T-cell (primary cell): Measurements from ENCODE around the gene TVP23B. TPM values are rescaled to one million over a fixed set of nuclear protein-coding genes. Genes with fewer than 3 reads are reported as not detected.
"Not testable (repeated sequence)": the region's sequence is repeated elsewhere in the genome, so short reads cannot be mapped to it uniquely, and the experiment has no call there.

ENCODE experiments used
- ATAC-seq, 4 experiments: fragments of 200-7000 bp in 3 of 4; fragments of 150-1000 bp in 1 of 4; cut with Tn5 transposase; replicated peaks in 1 of 4; 1 replicate in 3 of 4; 2 replicates in 1 of 4; pipeline ENCODE4 v1.10.0; 2021; ENCODE audit warnings: moderate library complexity in 3 of 4, mild to moderate bottlenecking in 2 of 4, moderate number of reproducible peaks in 1 of 4
- CTCF ChIA-PET, 2 donors: fragments of 300-600 bp; sonication (Branson Sonifier 250); formaldehyde crosslinking; loops; one replicate each; lab custom pipeline; 2022; ENCODE audit warnings: antibody characterized with exemption in 2 of 2; lab: Charles Lee
- POLR2A ChIA-PET, 2 donors: fragments of 300-600 bp; sonication (Branson Sonifier 250); formaldehyde crosslinking; loops; one replicate each; lab custom pipeline; 2022; ENCODE audit warnings: antibody characterized with exemption in 2 of 2; lab: Charles Lee
- DNase-seq, 35 experiments: peaks; one replicate each; pipeline versions ENCODE4 v3.0.0 to v3.0.0-alpha.2; 2013 to 2023
- H3K27ac ChIP-seq: one replicate; pipeline ENCODE4 v1.5.1; 2013; ENCODE audit warnings: low read length
- H3K27me3 ChIP-seq, 2 experiments: replicated peaks in 1 of 2; 1 replicate in 1 of 2; 2 replicates in 1 of 2; pipeline versions ENCODE4 v1.6.1 to v1.7.0; 2013; ENCODE audit warnings: low read length in 1 of 2, mixed read lengths in 1 of 2; ENCODE audit not compliant: control insufficient read depth in 2 of 2, insufficient read depth in 2 of 2; ENCODE audit errors: extremely low read depth in 1 of 2
- H3K36me3 ChIP-seq, 2 donors: 1 replicate in 1 of 2; 2 replicates in 1 of 2; pipeline versions ENCODE4 v1.6.1 to v1.7.0; 2013; ENCODE audit warnings: low read length in 1 of 2; ENCODE audit not compliant: control insufficient read depth in 2 of 2, insufficient read depth in 1 of 2; ENCODE audit errors: extremely low read depth in 1 of 2
- H3K4me1 ChIP-seq, 2 experiments: 1 replicate in 1 of 2; 2 replicates in 1 of 2; pipeline versions ENCODE4 v1.6.1 to v1.7.0; 2013; ENCODE audit warnings: low read length in 2 of 2, mixed read lengths in 1 of 2; ENCODE audit not compliant: insufficient read depth in 2 of 2, control insufficient read depth in 1 of 2; ENCODE audit errors: extremely low read depth in 1 of 2
- H3K4me3 ChIP-seq, 2 donors: 1 replicate in 1 of 2; 2 replicates in 1 of 2; pipeline versions ENCODE4 v1.5.1 to v1.7.0; 2013; ENCODE audit warnings: mild to moderate bottlenecking in 2 of 2, low read length in 1 of 2, moderate library complexity in 1 of 2; ENCODE audit not compliant: control insufficient read depth in 1 of 2; ENCODE audit errors: extremely low read depth in 1 of 2
- H3K9me3 ChIP-seq: 2 replicates; pipeline ENCODE4 v1.7.0; 2013
- H3K27ac Mint-ChIP-seq, 2 donors: one replicate each; pipeline ENCODE4 v1.8.0; 2020 to 2021; ENCODE audit warnings: mild to moderate bottlenecking in 2 of 2, mixed read lengths in 2 of 2
- H3K27me3 Mint-ChIP-seq, 2 donors: one replicate each; pipeline ENCODE4 v1.8.0; 2021 to 2022; ENCODE audit warnings: mixed read lengths in 2 of 2
- H3K36me3 Mint-ChIP-seq: one replicate; pipeline ENCODE4 v1.8.0; 2021; ENCODE audit warnings: mixed read lengths
- H3K4me1 Mint-ChIP-seq, 3 donors: one replicate each; pipeline ENCODE4 v1.8.0; 2020 to 2022; ENCODE audit warnings: mixed read lengths in 3 of 3, mild to moderate bottlenecking in 1 of 3
- H3K4me3 Mint-ChIP-seq, 3 donors: one replicate each; pipeline ENCODE4 v1.8.0; 2020 to 2022; ENCODE audit warnings: mild to moderate bottlenecking in 3 of 3, mixed read lengths in 3 of 3, moderate library complexity in 3 of 3
- H3K9me3 Mint-ChIP-seq, 3 donors: one replicate each; pipeline ENCODE4 v1.8.0; 2020 to 2022; ENCODE audit warnings: mixed read lengths in 3 of 3
- WGBS: methylation state at CpG from one replicate; pipeline ENCODE4 v1.1.5; 2013; ENCODE audit warnings: missing lambda C conversion rate; ENCODE audit not compliant: insufficient coverage; 5-methylcytosine and 5-hydroxymethylcytosine counted together
- total RNA-seq, 35 experiments: library from RNA in 6 of 35; stranded (reverse) in 6 of 35; fragments of 120-200 nt in 1 of 35; gene quantifications; one replicate each; pipeline versions ENCODE4 v1.2.1 to v1.2.4 and lab custom pipeline; 2013 to 2026

Gene TVP23B
- total RNA-seq (10 to 100 TPM; 14.6 to 30.6 (median 28.8) TPM), total RNA-seq (lab: John Stamatoyannopoulos, UW) (15.3 to 56.9 (median 29.1) reads per million in 29 experiments)
- total RNA-seq (2013) = 47.9 TPM

DNA sequence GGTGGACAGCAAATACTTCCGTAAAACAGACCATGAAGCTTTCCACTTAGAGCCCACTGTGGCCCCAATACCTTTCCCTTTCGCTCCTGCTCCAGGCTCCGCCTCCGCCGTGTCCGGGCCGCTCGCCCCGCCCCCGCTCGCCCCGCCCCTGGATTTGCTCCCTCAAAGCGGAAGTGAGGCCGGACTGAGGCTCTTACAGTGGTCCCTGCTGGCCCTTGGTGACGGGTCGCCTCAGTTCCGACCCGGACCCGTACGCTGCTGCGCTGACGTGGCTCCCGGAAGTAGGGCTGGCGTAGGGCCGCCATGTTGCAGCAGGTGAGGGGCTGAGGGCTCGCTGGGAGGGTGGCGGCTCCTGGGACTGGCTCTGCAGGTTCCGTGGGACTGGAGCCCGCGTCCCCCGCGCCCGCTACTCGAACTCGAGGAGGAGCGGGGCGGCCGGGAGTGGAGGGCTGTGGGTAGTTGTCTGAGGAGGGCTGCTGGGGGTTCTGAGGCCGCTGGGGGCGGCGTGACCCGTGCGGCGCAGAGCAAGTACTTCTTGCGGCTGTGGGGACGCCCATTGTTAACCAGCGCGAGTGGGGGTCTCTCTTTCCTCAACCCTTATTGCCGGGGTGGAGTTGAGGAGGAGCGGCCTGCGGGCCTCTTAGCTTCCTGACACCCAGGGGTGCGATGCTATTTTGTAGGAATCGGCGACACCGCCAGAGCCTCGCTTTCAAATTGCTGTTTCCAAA lies at the start of gene TVP23B:
Gene TVP23B, plus strand, starts transcription at position 193 of the 728 bp plus-strand sequence. Its CDS starts 111 bp downstream, at position 304.
- POLR2A ChIA-PET, CTCF ChIA-PET, H3K9me3 ChIP-seq, H3K27me3 ChIP-seq, H3K36me3 ChIP-seq, H3K27me3 Mint-ChIP-seq, H3K36me3 Mint-ChIP-seq, H3K9me3 Mint-ChIP-seq: not testable (repeated sequence)
- peak within 1 kb of the TSS; percentile 88 for H3K27ac ChIP-seq
- peak; percentile 96 to 99 (median 98) for ATAC-seq
- H3K4me1 Mint-ChIP-seq = peaks cover 18 to 26% (median 24%) of the 10 kb centered on the region in 3 donors
- H3K4me3 Mint-ChIP-seq = peak within 1 kb of the TSS; percentile 83 to 94 (median 84)
- peak within 1 kb of the TSS in 1 of 2 donors; percentile 63 for H3K4me3 ChIP-seq
- peak; percentile 76 to 98 (median 92) for DNase-seq
- 0% methylated on average over 24 of the region's 56 CpGs for WGBS
- peak within 1 kb of the TSS; percentile 92 for H3K27ac Mint-ChIP-seq
- H3K4me1 ChIP-seq = peaks cover 0 to 13% of the 10 kb centered on the region in 2 experiments

DNA sequence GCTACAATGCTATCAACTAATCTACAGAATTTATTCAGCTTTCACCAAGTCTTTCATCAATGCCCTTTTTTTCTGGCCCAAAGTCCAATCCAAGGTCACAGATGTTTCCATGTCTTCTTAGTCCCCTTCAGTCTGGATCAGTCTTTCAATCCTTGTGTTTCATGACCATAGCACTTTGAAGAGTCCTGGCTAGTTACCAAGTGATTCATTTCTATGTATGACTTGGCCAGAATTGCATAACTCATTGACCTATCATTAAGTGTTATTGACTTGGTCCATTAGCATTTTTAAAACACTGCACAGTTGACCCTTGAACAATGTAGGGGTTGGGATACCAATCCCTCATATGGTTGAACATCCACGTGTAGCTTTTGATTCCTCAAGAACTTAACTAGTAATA lies 48.5 kb upstream of the TVP23B start:
- H3K27ac ChIP-seq, H3K4me3 ChIP-seq, H3K27me3 Mint-ChIP-seq, ATAC-seq, CTCF ChIA-PET, H3K4me1 Mint-ChIP-seq, H3K36me3 Mint-ChIP-seq, H3K36me3 ChIP-seq, H3K27ac Mint-ChIP-seq, DNase-seq, H3K9me3 Mint-ChIP-seq, H3K27me3 ChIP-seq, H3K4me3 Mint-ChIP-seq, POLR2A ChIA-PET, H3K4me1 ChIP-seq, H3K9me3 ChIP-seq: not testable (repeated sequence)
- WGBS = no CpG with 5 or more reads among the region's 1 CpG

DNA sequence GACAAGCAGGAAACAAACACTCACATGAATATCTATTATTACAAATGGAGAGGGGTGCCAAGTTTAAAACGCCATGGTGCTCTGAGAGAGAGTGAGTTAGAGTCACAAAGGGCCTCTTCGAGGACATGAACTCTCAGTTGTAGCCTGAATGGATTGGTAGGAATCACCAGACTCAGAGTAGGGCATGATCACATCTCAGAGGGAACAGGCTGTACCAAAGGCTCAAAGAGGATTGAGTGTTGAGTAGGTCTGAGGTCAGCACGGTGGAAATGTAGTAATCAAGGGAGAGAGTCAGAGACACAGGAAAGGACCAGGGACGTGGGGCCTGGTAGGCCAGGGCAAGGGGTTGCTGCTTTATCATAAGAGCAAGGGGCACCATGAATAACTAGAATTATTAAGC lies 47.6 kb upstream of the TVP23B start:
- H3K4me1 Mint-ChIP-seq, ATAC-seq, H3K4me3 ChIP-seq, DNase-seq, POLR2A ChIA-PET, H3K27me3 Mint-ChIP-seq, H3K4me1 ChIP-seq, H3K36me3 ChIP-seq, H3K9me3 ChIP-seq, CTCF ChIA-PET, H3K36me3 Mint-ChIP-seq, H3K27me3 ChIP-seq, H3K27ac ChIP-seq, H3K4me3 Mint-ChIP-seq, H3K9me3 Mint-ChIP-seq, H3K27ac Mint-ChIP-seq: not testable (repeated sequence)
- WGBS = 71% methylated on average over 3 of the region's 4 CpGs

DNA sequence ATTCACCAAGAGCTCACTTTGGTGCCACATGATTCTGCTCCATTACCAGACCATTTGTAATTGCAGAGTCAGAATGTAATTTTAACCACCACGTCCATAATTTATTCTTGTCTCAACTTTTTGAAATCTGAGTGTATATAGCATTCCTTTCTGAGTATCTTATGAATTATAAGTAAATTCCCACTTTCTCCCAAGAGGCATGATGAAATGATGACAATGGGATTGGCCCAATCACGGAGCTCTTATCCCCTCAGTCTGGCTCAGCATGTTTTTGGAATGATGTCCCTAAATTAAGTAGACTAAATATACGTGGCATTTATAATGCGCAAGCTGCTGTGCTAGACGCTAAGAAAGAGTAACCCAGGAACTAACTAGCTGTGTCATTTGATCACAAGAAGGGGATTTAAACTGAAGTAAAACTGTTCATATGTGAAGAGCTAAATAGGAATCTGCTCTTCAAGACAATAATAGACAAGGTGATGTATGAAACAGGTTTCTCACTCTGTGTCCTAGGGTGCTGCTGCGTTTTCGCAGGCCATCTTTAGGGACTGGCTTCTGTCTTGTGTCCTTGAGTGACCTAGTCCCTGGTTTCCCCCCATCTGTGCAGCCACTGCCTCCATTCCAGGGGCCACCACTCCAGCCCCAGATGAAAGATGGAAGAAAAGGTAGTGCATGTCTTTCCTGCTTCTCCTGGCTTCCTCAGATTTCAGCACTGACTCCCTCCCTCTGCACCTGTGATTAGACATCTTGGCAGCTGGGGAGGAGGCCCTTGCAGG lies 41.2 kb upstream of the TVP23B start:
- H3K36me3 Mint-ChIP-seq, H3K27me3 ChIP-seq, POLR2A ChIA-PET, CTCF ChIA-PET, H3K9me3 Mint-ChIP-seq, H3K4me3 Mint-ChIP-seq, H3K4me1 Mint-ChIP-seq, H3K9me3 ChIP-seq, H3K4me1 ChIP-seq, H3K27me3 Mint-ChIP-seq, DNase-seq, H3K36me3 ChIP-seq, H3K27ac ChIP-seq, ATAC-seq, H3K4me3 ChIP-seq, H3K27ac Mint-ChIP-seq: not testable (repeated sequence)
- 88% methylated on average over 4 of the region's 7 CpGs for WGBS

DNA sequence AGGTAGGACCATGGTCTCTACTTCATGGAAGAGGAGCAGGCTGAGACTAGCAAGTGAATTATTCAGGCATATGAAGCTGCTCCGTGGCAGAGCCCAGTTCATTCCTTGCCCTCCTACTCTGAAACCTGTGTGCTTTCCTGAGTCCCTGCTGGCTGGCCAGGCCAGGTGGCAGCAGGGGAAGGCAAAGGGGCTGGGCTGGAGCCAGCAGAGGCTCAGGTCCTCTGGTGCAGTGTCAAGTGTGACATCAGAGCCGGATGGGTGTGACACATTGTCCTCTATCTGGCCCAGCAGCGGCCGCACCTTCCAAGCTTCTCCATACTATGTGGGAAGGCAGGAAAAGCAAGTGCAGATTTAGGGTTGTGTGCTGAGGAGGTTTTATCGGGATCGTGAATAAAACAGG lies 39.8 kb upstream of the TVP23B start:
- H3K9me3 ChIP-seq, CTCF ChIA-PET, POLR2A ChIA-PET, DNase-seq, H3K36me3 Mint-ChIP-seq, H3K27me3 Mint-ChIP-seq, H3K27ac Mint-ChIP-seq, H3K4me3 Mint-ChIP-seq, H3K4me1 Mint-ChIP-seq, H3K4me3 ChIP-seq, H3K9me3 Mint-ChIP-seq, H3K4me1 ChIP-seq, H3K27ac ChIP-seq, H3K27me3 ChIP-seq, ATAC-seq, H3K36me3 ChIP-seq: not testable (repeated sequence)
- no CpG with 5 or more reads among the region's 6 CpGs for WGBS

DNA sequence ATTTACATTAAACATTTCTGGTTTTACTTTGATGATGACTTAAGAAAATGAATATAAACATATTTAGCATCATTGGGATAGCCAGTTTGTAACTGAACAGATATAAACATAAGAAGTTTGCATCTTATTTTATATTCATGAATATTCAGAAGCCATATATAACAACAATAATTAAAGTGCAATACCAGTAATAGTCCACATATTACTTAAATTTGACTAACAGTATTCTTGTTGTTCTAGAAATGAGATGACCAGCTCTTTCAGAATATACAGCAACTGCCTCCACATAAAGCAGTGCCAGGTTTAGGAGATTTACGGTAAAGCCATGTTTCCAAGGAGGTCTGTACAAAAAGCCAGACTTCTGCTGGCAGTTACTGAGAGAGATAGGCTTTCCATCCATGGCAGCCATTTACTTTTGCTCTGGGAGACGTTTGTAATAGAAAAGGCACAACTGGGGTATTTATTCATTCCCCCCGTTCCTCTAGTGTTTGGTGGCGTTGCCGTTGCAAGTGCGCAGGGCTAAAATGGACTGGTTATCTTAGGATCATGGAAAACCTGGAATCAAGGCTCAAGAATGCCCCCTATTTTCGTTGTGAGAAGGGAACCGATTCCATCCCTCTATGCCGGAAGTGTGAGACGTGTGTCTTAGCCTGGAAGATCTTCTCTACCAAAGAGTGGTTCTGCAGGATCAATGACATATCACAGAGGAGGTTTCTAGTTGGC lies 37.1 kb upstream of the TVP23B start, which contains the start of gene FBXW10:
Gene FBXW10, plus strand, starts transcription at position 356 of the 723 bp plus-strand sequence. Its CDS starts 191 bp downstream, at position 547.
- H3K27me3 Mint-ChIP-seq, POLR2A ChIA-PET, H3K4me3 Mint-ChIP-seq, H3K27me3 ChIP-seq, H3K4me3 ChIP-seq, H3K27ac Mint-ChIP-seq, H3K9me3 ChIP-seq, H3K36me3 ChIP-seq, CTCF ChIA-PET, H3K9me3 Mint-ChIP-seq, ATAC-seq, H3K27ac ChIP-seq, H3K4me1 ChIP-seq, H3K4me1 Mint-ChIP-seq, H3K36me3 Mint-ChIP-seq, DNase-seq: not testable (repeated sequence)
- no CpG with 5 or more reads among the region's 10 CpGs for WGBS
